Measurements from ENCODE around the gene DZIP1L.
"Not testable (repeated sequence)": the region's sequence is repeated elsewhere in the genome, so short reads cannot be mapped to it uniquely, and the experiment has no call there.

The DZIP1L gene

GRCh38 chr3:138114988-138115971 is at the start of gene DZIP1L:
Gene DZIP1L (minus strand): TSS chr3:138115608. CDS start chr3:138103971, 11,637 bp downstream.
- H3K9me3 Mint-ChIP-seq: no peaks in the 10 kb centered on the region
- no peaks in the 10 kb centered on the region for H3K27me3 Mint-ChIP-seq (ENCODE audit: low read depth)
- H3K4me3 Mint-ChIP-seq: peak within 1 kb of the TSS; percentile 79 to 89 (median 85)
- H3K4me1 Mint-ChIP-seq: peaks cover 36% of the 10 kb centered on the region
- H3K27ac Mint-ChIP-seq: peak within 1 kb of the TSS; percentile 85 to 93 (median 90)
- peak; percentile 53 to 54 (median 54) for TF ChIP-seq CTCF (IDR thresholded peaks at IDR 0.05; ENCODE audit: unreplicated experiment in 3 of 3)
- no peaks in the 10 kb centered on the region for H3K36me3 Mint-ChIP-seq (ENCODE audit: low read depth)

GRCh38 chr3:138165061-138165460 is 49.7 kb upstream of the DZIP1L start:
- no peaks in the 10 kb centered on the region for H3K9me3 Mint-ChIP-seq
- no peak overlapping the region for H3K4me3 Mint-ChIP-seq
- no peak for TF ChIP-seq CTCF (IDR thresholded peaks at IDR 0.05; ENCODE audit: unreplicated experiment in 3 of 3)
- no peak overlapping the region for H3K27ac Mint-ChIP-seq
- peaks cover 64% of the 10 kb centered on the region for H3K36me3 Mint-ChIP-seq (ENCODE audit: low read depth)
- no peaks in the 10 kb centered on the region for H3K4me1 Mint-ChIP-seq
- no peaks in the 10 kb centered on the region for H3K27me3 Mint-ChIP-seq (ENCODE audit: low read depth)

- Mint-ChIP-seq H3K27me3 (ENCODE audit: low read depth) (peaks cover 3% of the 10 kb centered on the region), H3K36me3 (ENCODE audit: low read depth) (peaks cover 24% of the 10 kb centered on the region), H3K4me3 (no peak overlapping the region), H3K4me1 (no peaks in the 10 kb centered on the region), H3K27ac (no peak overlapping the region), H3K9me3 (peaks cover 9% of the 10 kb centered on the region)
- no peak for TF ChIP-seq CTCF (IDR thresholded peaks at IDR 0.05; ENCODE audit: unreplicated experiment in 3 of 3)
These were observed 42.3 kb upstream of the DZIP1L start for GRCh38 chr3:138157743-138158142.

GRCh38 chr3:138154534-138154933 is 39.1 kb upstream of the DZIP1L start:
- no peak for TF ChIP-seq CTCF (IDR thresholded peaks at IDR 0.05; ENCODE audit: unreplicated experiment in 3 of 3)
- Mint-ChIP-seq H3K9me3 (peaks cover 9% of the 10 kb centered on the region), H3K4me1 (no peaks in the 10 kb centered on the region), H3K36me3 (ENCODE audit: low read depth) (peaks cover 5% of the 10 kb centered on the region), H3K27me3 (ENCODE audit: low read depth) (peaks cover 3% of the 10 kb centered on the region), H3K27ac (no peak overlapping the region), H3K4me3 (no peak overlapping the region)

GRCh38 chr3:138148503-138148902 is 33.1 kb upstream of the DZIP1L start:
- TF ChIP-seq CTCF (IDR thresholded peaks at IDR 0.05; ENCODE audit: unreplicated experiment in 3 of 3): no peak
- no peaks in the 10 kb centered on the region for H3K36me3 Mint-ChIP-seq (ENCODE audit: low read depth)
- no peak overlapping the region for H3K27ac Mint-ChIP-seq
- no peaks in the 10 kb centered on the region for H3K4me1 Mint-ChIP-seq
- H3K27me3 Mint-ChIP-seq (ENCODE audit: low read depth): peaks cover 5% of the 10 kb centered on the region
- H3K9me3 Mint-ChIP-seq: peaks cover 1% of the 10 kb centered on the region
- no peak overlapping the region for H3K4me3 Mint-ChIP-seq

GRCh38 chr3:138142181-138142580 is 26.8 kb upstream of the DZIP1L start:
- not testable (repeated sequence) for H3K36me3 Mint-ChIP-seq (ENCODE audit: low read depth); H3K9me3 Mint-ChIP-seq; H3K4me3 Mint-ChIP-seq

More at GRCh38 chr3:138142181-138142580, 26.8 kb upstream of the DZIP1L start:
- H3K27me3 Mint-ChIP-seq (ENCODE audit: low read depth); H3K4me1 Mint-ChIP-seq; H3K27ac Mint-ChIP-seq: not testable (repeated sequence)
